Measurements from ENCODE around the gene TBC1D10A.
A peak's percentile ranks its signal among the peaks of the same experiment; 100 is the strongest.

TBC1D10A gene

DNA sequence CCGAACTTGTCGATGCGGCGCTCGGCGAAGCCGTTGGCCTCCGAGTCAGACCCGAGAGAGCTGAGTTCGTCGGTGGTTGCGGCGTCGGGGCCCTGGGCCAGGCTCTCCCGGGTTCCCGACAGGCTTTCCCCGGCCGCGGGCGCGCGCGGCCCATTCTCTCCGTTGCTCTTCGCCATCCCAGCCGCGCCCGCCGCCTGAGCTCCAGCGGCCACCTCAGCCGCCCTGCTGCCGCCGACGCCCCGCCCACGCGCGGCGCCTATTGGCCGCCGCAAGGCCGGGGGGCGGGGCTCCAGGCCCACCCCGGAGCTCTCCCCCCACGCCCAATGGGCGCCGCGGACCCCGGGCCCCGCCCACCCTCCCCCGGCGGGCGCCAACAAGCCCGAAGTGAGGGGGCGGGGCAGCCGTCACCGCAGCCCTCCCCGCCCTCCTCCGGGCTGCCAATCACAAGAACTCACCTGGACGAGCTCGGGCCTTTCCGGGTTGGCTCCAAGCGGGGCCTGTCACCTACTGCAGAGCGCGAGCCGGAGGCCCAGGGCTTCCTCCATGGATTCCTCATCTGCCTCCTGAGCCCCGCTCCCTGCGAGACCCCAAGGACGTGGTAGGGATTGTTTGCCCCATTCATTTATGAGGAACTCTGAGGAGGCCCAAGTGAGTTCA lies at the start of gene TBC1D10A:
Gene TBC1D10A (minus strand): TSS at position 236 of the 657 bp plus-strand sequence. CDS start 60 bp downstream, at position 176.
- H3K27me3 Mint-ChIP-seq = no peaks in the 10 kb centered on the region
- no peaks in the 10 kb centered on the region for H3K9me3 Mint-ChIP-seq
- peaks cover 50% of the 10 kb centered on the region for H3K4me1 Mint-ChIP-seq (ENCODE audit: low read depth)
- peaks cover 55% of the 10 kb centered on the region for H3K36me3 Mint-ChIP-seq (ENCODE audit: low read depth)
- peak within 1 kb of the TSS; percentile 90 for H3K27ac Mint-ChIP-seq
- peak within 1 kb of the TSS; percentile 84 for H3K4me3 Mint-ChIP-seq
- peak; percentile 93 for DNase-seq

DNA sequence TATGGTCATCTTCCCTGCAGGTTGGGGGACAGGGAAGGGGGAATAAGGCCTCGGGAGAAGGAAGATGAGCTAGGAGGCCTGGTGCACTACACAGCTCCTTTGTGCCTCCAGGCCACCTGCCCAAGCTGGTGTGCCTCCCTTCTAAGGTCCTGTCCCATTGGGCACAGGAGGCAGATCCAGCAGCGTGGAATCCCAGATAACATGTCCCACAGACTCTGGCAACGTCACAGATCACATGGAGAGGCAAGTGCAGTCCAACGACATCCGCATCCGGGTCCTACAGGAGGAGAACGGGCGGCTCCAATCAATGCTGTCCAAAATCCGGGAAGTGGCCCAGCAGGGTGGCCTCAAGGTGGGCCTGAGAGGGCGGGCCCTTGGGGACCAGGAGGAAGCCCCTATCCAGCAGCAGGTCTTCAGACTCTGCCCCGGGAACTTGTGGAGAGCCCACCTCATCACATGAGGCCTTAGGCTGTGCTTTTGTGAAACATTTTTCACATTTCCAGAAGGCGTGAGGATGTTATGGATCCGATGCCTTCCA lies 48.6 kb upstream of the TBC1D10A start:
- H3K4me1 Mint-ChIP-seq (ENCODE audit: low read depth) = no peaks in the 10 kb centered on the region

DNA sequence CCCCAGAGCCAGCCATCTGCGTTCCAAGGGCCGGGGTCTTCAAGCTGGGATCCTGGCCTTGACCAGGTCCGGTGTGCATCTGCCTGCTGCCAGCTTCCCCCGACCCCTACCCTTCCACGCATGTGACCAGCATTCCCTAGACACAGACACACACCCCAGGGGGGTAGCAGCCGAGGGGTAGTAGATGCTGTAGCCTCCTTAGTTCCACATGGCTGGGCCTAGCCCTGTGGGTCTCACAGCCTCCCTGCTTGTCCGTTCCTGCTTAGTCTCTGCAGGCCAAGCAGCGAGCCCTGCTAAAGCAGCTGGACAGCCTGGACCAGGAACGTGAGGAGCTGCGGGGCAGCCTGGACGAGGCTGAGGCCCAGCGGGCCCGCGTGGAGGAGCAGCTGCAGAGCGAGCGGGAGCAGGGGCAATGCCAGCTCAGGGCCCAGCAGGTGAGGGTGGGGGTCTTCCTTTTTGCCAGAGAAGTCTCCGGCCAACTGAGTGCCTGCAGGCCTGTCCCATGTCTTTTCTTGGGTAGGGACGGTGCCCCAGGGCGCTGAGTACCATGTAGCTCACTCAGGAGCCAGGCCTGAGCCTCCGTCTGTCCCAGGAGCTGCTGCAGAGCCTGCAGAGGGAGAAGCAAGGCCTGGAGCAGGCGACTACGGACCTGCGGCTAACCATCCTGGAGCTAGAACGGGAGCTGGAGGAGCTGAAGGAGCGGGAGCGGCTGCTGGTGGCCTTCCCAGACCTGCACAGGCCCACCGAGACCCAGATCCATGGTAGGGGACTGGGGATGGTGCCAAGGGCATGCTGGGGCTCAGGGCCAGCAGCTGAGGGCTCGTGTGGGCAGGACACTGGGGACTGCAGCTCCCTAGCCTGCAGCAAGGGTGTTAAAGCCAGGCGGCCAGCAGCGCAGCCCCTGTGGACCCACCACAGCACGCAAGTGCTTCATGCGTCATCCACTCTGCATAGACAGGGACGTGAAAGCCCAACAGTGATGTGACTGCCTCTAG lies 46.9 kb upstream of the TBC1D10A start:
- Mint-ChIP-seq H3K4me3 (no peak overlapping the region), H3K9me3 (no peaks in the 10 kb centered on the region), H3K4me1 (ENCODE audit: low read depth) (no peaks in the 10 kb centered on the region), H3K27me3 (no peaks in the 10 kb centered on the region), H3K27ac (no peak overlapping the region), H3K36me3 (ENCODE audit: low read depth) (no peaks in the 10 kb centered on the region)
- no peak for DNase-seq

More for the DNA sequence above, 48.6 kb upstream of the TBC1D10A start:
- DNase-seq = no peak
- no peaks in the 10 kb centered on the region for H3K9me3 Mint-ChIP-seq
- no peaks in the 10 kb centered on the region for H3K36me3 Mint-ChIP-seq (ENCODE audit: low read depth)
- H3K27me3 Mint-ChIP-seq = no peaks in the 10 kb centered on the region
- no peak overlapping the region for H3K27ac Mint-ChIP-seq
- H3K4me3 Mint-ChIP-seq = no peak overlapping the region

DNA sequence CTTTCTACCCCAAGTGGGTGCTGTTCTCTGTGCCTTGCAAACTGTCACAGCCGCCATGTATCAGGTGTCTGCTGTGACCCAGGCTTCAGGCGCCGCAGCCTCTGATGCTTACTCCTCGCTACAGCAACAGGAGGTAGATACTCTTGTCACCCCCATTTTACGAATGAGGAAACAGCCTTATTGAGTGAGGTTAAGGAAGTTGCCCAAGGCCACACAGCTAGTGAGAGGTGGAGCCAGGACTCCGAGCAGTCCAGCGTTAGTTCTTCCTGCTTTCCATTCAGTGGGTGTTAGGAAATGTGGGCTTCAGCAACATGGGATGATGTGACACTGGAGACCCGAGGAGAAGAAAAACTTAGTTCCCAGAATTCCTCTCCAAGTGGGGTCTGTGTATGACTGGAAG lies 46.2 kb upstream of the TBC1D10A start:
- no peak for DNase-seq
- Mint-ChIP-seq H3K27ac (no peak overlapping the region), H3K27me3 (no peaks in the 10 kb centered on the region), H3K4me1 (ENCODE audit: low read depth) (no peaks in the 10 kb centered on the region), H3K36me3 (ENCODE audit: low read depth) (no peaks in the 10 kb centered on the region), H3K4me3 (no peak overlapping the region), H3K9me3 (no peaks in the 10 kb centered on the region)

DNA sequence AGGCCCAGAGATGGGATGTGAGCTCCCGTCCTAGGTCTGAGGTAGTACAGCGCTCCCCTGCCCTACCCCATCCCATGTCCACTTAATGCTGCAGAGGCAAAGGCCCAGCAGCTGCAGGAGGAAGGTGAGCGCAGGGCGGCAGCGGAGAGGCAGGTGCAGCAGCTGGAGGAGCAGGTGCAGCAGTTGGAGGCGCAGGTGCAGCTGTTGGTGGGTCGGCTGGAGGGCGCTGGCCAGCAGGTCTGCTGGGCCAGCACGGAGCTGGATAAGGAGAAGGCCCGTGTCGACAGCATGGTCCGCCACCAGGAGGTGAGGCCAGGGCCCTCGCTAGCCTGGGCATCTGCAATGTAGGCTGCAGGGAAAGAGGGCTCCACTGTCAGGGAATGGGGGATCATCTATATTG lies 45.2 kb upstream of the TBC1D10A start:
- Mint-ChIP-seq H3K4me3 (no peak overlapping the region), H3K9me3 (no peaks in the 10 kb centered on the region), H3K36me3 (ENCODE audit: low read depth) (no peaks in the 10 kb centered on the region), H3K4me1 (ENCODE audit: low read depth) (no peaks in the 10 kb centered on the region), H3K27ac (no peak overlapping the region), H3K27me3 (no peaks in the 10 kb centered on the region)
- no peak for DNase-seq

- Mint-ChIP-seq H3K4me3 (no peak overlapping the region), H3K9me3 (no peaks in the 10 kb centered on the region), H3K4me1 (ENCODE audit: low read depth) (no peaks in the 10 kb centered on the region), H3K27me3 (no peaks in the 10 kb centered on the region), H3K27ac (no peak overlapping the region), H3K36me3 (ENCODE audit: low read depth) (no peaks in the 10 kb centered on the region)
- no peak for DNase-seq
Observed at GRCh38 chr22:30371321-30371720, 44.6 kb upstream of the TBC1D10A start.

DNA sequence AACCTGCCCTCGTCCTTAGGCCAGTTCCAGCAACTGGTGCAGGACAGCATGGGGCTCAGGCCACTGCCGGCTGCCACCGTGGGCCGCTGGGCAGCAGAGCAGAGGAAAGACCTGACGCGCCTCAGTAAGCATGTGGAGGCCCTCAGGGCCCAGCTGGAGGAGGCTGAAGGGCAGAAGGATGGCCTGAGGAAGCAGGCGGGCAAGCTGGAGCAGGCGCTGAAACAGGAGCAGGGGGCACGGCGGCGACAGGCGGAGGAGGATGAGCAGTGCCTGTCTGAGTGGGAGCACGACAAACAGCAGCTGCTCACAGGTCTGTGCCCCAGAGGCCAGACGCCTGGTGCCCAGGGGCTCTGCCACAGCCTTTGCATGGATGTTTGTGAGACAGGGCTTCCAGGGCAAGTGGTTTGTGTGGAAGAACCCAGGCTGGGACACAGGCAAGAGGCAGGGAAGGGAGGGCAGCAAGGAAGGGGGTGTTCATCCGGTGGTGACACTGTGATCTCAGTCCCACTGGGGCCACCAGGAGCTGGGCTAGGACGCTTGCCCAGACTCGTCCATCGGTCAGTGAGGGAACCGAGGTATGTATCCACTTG lies 44.0 kb upstream of the TBC1D10A start:
- H3K36me3 Mint-ChIP-seq (ENCODE audit: low read depth) = peaks cover 3% of the 10 kb centered on the region
- H3K27me3 Mint-ChIP-seq = no peaks in the 10 kb centered on the region
- no peak overlapping the region for H3K27ac Mint-ChIP-seq
- no peak overlapping the region for H3K4me3 Mint-ChIP-seq
- no peaks in the 10 kb centered on the region for H3K9me3 Mint-ChIP-seq
- DNase-seq = no peak
- no peaks in the 10 kb centered on the region for H3K4me1 Mint-ChIP-seq (ENCODE audit: low read depth)

- no peak for DNase-seq
- H3K4me1 Mint-ChIP-seq (ENCODE audit: low read depth) = no peaks in the 10 kb centered on the region
- H3K9me3 Mint-ChIP-seq = no peaks in the 10 kb centered on the region
- H3K27ac Mint-ChIP-seq = no peak overlapping the region
- H3K36me3 Mint-ChIP-seq (ENCODE audit: low read depth) = peaks cover 3% of the 10 kb centered on the region
- H3K4me3 Mint-ChIP-seq = no peak overlapping the region
- no peaks in the 10 kb centered on the region for H3K27me3 Mint-ChIP-seq
Observed at GRCh38 chr22:30368420-30368819, 41.7 kb upstream of the TBC1D10A start.

GRCh38 chr22:30365891-30366290 lies 39.1 kb upstream of the TBC1D10A start:
- Mint-ChIP-seq H3K4me3 (no peak overlapping the region), H3K36me3 (ENCODE audit: low read depth) (peaks cover 3% of the 10 kb centered on the region), H3K27ac (no peak overlapping the region), H3K9me3 (no peaks in the 10 kb centered on the region), H3K27me3 (no peaks in the 10 kb centered on the region), H3K4me1 (ENCODE audit: low read depth) (no peaks in the 10 kb centered on the region)
- DNase-seq = no peak

- H3K4me1 Mint-ChIP-seq (ENCODE audit: low read depth) = peaks cover 4% of the 10 kb centered on the region
- no peaks in the 10 kb centered on the region for H3K9me3 Mint-ChIP-seq
- H3K27me3 Mint-ChIP-seq = no peaks in the 10 kb centered on the region
- no peak overlapping the region for H3K4me3 Mint-ChIP-seq
- no peak overlapping the region for H3K27ac Mint-ChIP-seq
- peaks cover 3% of the 10 kb centered on the region for H3K36me3 Mint-ChIP-seq (ENCODE audit: low read depth)
- no peak for DNase-seq
Observed at GRCh38 chr22:30362651-30363281, 36.0 kb upstream of the TBC1D10A start.

GRCh38 chr22:30361916-30362650 lies 35.3 kb upstream of the TBC1D10A start:
- H3K4me3 Mint-ChIP-seq = no peak overlapping the region
- peaks cover 8% of the 10 kb centered on the region for H3K4me1 Mint-ChIP-seq (ENCODE audit: low read depth)
- no peaks in the 10 kb centered on the region for H3K9me3 Mint-ChIP-seq
- peaks cover 3% of the 10 kb centered on the region for H3K36me3 Mint-ChIP-seq (ENCODE audit: low read depth)
- peak overlapping the region; percentile 59 for H3K27ac Mint-ChIP-seq
- DNase-seq = no peak
- no peaks in the 10 kb centered on the region for H3K27me3 Mint-ChIP-seq

GRCh38 chr22:30358541-30358940 lies 31.8 kb upstream of the TBC1D10A start:
- peaks cover 30% of the 10 kb centered on the region for H3K36me3 Mint-ChIP-seq (ENCODE audit: low read depth)
- H3K9me3 Mint-ChIP-seq = no peaks in the 10 kb centered on the region
- no peak overlapping the region for H3K27ac Mint-ChIP-seq
- no peak overlapping the region for H3K4me3 Mint-ChIP-seq
- H3K27me3 Mint-ChIP-seq = no peaks in the 10 kb centered on the region
- peaks cover 30% of the 10 kb centered on the region for H3K4me1 Mint-ChIP-seq (ENCODE audit: low read depth)
- DNase-seq = no peak

DNA sequence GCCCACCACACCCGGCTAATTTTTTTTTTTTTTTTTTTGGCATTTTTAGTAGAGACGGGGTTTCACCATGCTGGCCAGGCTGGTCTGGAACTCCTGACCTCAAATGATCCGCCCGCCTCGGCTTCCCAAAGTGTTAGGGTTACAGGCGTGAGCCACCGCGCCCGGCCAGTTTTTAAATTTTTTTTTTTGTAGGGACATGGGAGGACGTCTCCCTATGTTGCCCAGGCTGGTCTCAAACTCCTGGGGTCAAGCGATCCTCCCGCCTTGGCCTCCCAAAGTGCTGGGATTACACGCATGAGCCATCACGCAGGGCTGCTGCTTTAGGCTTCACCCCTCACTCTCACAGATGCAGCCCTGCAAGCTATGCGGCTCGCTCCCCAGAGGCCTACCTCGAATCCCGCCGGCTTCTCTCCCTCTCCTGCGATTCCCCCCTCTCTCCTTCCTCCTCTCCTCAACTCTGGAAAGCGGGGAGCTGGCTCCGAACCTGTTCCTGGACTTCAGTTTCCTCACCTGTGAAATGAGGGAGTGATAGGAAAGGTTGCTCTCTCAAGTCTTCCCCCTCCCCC lies 31.0 kb upstream of the TBC1D10A start:
- Mint-ChIP-seq H3K9me3 (no peaks in the 10 kb centered on the region), H3K27ac (peak overlapping the region; percentile 68), H3K4me3 (peak overlapping the region; percentile 96), H3K4me1 (ENCODE audit: low read depth) (peaks cover 36% of the 10 kb centered on the region), H3K27me3 (no peaks in the 10 kb centered on the region), H3K36me3 (ENCODE audit: low read depth) (peaks cover 36% of the 10 kb centered on the region)
- no peak for DNase-seq

All from activated T-cell treated with anti-CD3 and anti-CD28 coated beads, Interleukin-2, amount 50 U/mL, for 24 hours (primary cell).